Large intestine (tissue), 3 donors: ENCODE measurements around the gene RNU6-9. TPM values are rescaled to one million over a fixed set of nuclear protein-coding genes. Genes with fewer than 3 reads are reported as not detected.

Source experiments
- DNase-seq, 2 donors: peaks; one replicate each; pipeline versions ENCODE4 v3.0.0 to v3.0.0-alpha.2; 2013
- H3K27ac ChIP-seq: one replicate; pipeline ENCODE4 v1.5.1; 2013; ENCODE audit warnings: low read length
- H3K27me3 ChIP-seq: 2 replicates; pipeline ENCODE4 v1.6.1; 2013; ENCODE audit warnings: low read length; ENCODE audit not compliant: control insufficient read depth, insufficient read depth
- H3K36me3 ChIP-seq: 2 replicates; pipeline ENCODE4 v1.6.1; 2013; ENCODE audit warnings: low read length; ENCODE audit not compliant: control insufficient read depth, insufficient read depth
- H3K4me1 ChIP-seq: one replicate; pipeline ENCODE4 v1.6.1; 2013; ENCODE audit warnings: low read length; ENCODE audit not compliant: control insufficient read depth, insufficient read depth
- H3K4me3 ChIP-seq: one replicate; pipeline ENCODE4 v1.5.1; 2013; ENCODE audit warnings: low read length
- H3K9me3 ChIP-seq: one replicate; pipeline ENCODE4 v1.6.1; 2013; ENCODE audit warnings: mild to moderate bottlenecking, low read depth, low read length, moderate library complexity; ENCODE audit not compliant: control insufficient read depth
- WGBS: methylation state at CpG from one replicate; pipeline ENCODE4 v1.1.5; 2013; ENCODE audit warnings: low lambda C conversion rate; ENCODE audit not compliant: insufficient coverage; 5-methylcytosine and 5-hydroxymethylcytosine counted together
- polyA plus RNA-seq: library from polyadenylated mRNA; unstranded; fragments of 120-200 nt; gene quantifications from one replicate; pipeline ENCODE4 v1.2.1, GENCODE V29; 2013

Gene RNU6-9
- polyA plus RNA-seq, 1 donor: not detected

- Histone ChIP-seq H3K9me3 (peaks cover 4% of the 10 kb centered on the region), H3K4me3 (no peak overlapping the region), H3K4me1 (no peaks in the 10 kb centered on the region), H3K27me3 (no peaks in the 10 kb centered on the region), H3K27ac (no peak overlapping the region), H3K36me3 (peaks cover 34% of the 10 kb centered on the region)
- no CpG with 5 or more reads among the region's 32 CpGs for WGBS
- no peak for DNase-seq
Measured at GRCh38 chr19:899336-900042, 6.2 kb downstream of the RNU6-9 start.

GRCh38 chr19:900043-900301, 6.7 kb downstream of the RNU6-9 start:
- DNase-seq: no peak
- no peaks in the 10 kb centered on the region for H3K4me1 ChIP-seq
- no CpG with 5 or more reads among the region's 15 CpGs for WGBS
- H3K9me3 ChIP-seq: peaks cover 4% of the 10 kb centered on the region
- H3K27me3 ChIP-seq: no peaks in the 10 kb centered on the region
- H3K27ac ChIP-seq: no peak overlapping the region
- no peak overlapping the region for H3K4me3 ChIP-seq
- peaks cover 34% of the 10 kb centered on the region for H3K36me3 ChIP-seq

GRCh38 chr19:900302-901111, 7.2 kb downstream of the RNU6-9 start:
- H3K27me3 ChIP-seq: no peaks in the 10 kb centered on the region
- WGBS: no CpG with 5 or more reads among the region's 30 CpGs
- peaks cover 4% of the 10 kb centered on the region for H3K9me3 ChIP-seq
- H3K4me3 ChIP-seq: no peak overlapping the region
- H3K36me3 ChIP-seq: peaks cover 34% of the 10 kb centered on the region
- no peak for DNase-seq
- H3K27ac ChIP-seq: no peak overlapping the region
- H3K4me1 ChIP-seq: no peaks in the 10 kb centered on the region

GRCh38 chr19:901216-902092, 8.2 kb downstream of the RNU6-9 start:
- H3K4me3 ChIP-seq: no peak overlapping the region
- H3K27me3 ChIP-seq: no peaks in the 10 kb centered on the region
- no CpG with 5 or more reads among the region's 27 CpGs for WGBS
- peaks cover 34% of the 10 kb centered on the region for H3K36me3 ChIP-seq
- H3K9me3 ChIP-seq: peaks cover 4% of the 10 kb centered on the region
- H3K4me1 ChIP-seq: no peaks in the 10 kb centered on the region
- no peak overlapping the region for H3K27ac ChIP-seq
- DNase-seq: no peak

GRCh38 chr19:902093-902370, 8.7 kb downstream of the RNU6-9 start:
- Histone ChIP-seq H3K9me3 (peaks cover 4% of the 10 kb centered on the region), H3K36me3 (peaks cover 30% of the 10 kb centered on the region), H3K4me1 (no peaks in the 10 kb centered on the region), H3K4me3 (no peak overlapping the region), H3K27ac (no peak overlapping the region), H3K27me3 (no peaks in the 10 kb centered on the region)
- no CpG with 5 or more reads among the region's 7 CpGs for WGBS
- DNase-seq: no peak

- no peak overlapping the region for H3K27ac ChIP-seq
- 100% methylated on average over 1 of the region's 14 CpGs for WGBS
- H3K27me3 ChIP-seq: no peaks in the 10 kb centered on the region
- peaks cover 4% of the 10 kb centered on the region for H3K9me3 ChIP-seq
- DNase-seq: no peak
- no peaks in the 10 kb centered on the region for H3K4me1 ChIP-seq
- no peak overlapping the region for H3K4me3 ChIP-seq
- H3K36me3 ChIP-seq: peaks cover 26% of the 10 kb centered on the region
Measured at GRCh38 chr19:902446-903226, 9.4 kb downstream of the RNU6-9 start.

- Histone ChIP-seq H3K4me3 (no peak overlapping the region), H3K27ac (no peak overlapping the region), H3K9me3 (peaks cover 4% of the 10 kb centered on the region), H3K36me3 (peaks cover 26% of the 10 kb centered on the region), H3K4me1 (no peaks in the 10 kb centered on the region), H3K27me3 (no peaks in the 10 kb centered on the region)
- no CpG with 5 or more reads among the region's 32 CpGs for WGBS
- DNase-seq: no peak
Measured at GRCh38 chr19:903266-903797, 10.0 kb downstream of the RNU6-9 start.

- peaks cover 4% of the 10 kb centered on the region for H3K9me3 ChIP-seq
- no peak overlapping the region for H3K27ac ChIP-seq
- no peak overlapping the region for H3K4me3 ChIP-seq
- WGBS: 80% methylated on average over 1 of the region's 8 CpGs
- peaks cover 7% of the 10 kb centered on the region for H3K4me1 ChIP-seq
- DNase-seq: no peak
- peaks cover 16% of the 10 kb centered on the region for H3K36me3 ChIP-seq
- no peaks in the 10 kb centered on the region for H3K27me3 ChIP-seq
Measured at GRCh38 chr19:904545-904944, 11.3 kb downstream of the RNU6-9 start.

GRCh38 chr19:906480-906879, 13.2 kb downstream of the RNU6-9 start:
- DNase-seq: no peak
- Histone ChIP-seq H3K4me3 (no peak overlapping the region), H3K36me3 (peaks cover 6% of the 10 kb centered on the region), H3K27ac (no peak overlapping the region), H3K9me3 (peaks cover 1% of the 10 kb centered on the region), H3K4me1 (peaks cover 11% of the 10 kb centered on the region), H3K27me3 (no peaks in the 10 kb centered on the region)
- no CpG with 5 or more reads among the region's 7 CpGs for WGBS
